Measurements from ENCODE around the gene LY6G5C. TPM values are rescaled to one million over a fixed set of nuclear protein-coding genes. Genes with fewer than 3 reads are reported as not detected.

LY6G5C gene
- total and polyA plus RNA-seq, 2 of the 13 experiments (the other 11 are each of a cell fraction or from before 2014, with no cell fraction given): 0.33 to 0.55 TPM

DNA sequence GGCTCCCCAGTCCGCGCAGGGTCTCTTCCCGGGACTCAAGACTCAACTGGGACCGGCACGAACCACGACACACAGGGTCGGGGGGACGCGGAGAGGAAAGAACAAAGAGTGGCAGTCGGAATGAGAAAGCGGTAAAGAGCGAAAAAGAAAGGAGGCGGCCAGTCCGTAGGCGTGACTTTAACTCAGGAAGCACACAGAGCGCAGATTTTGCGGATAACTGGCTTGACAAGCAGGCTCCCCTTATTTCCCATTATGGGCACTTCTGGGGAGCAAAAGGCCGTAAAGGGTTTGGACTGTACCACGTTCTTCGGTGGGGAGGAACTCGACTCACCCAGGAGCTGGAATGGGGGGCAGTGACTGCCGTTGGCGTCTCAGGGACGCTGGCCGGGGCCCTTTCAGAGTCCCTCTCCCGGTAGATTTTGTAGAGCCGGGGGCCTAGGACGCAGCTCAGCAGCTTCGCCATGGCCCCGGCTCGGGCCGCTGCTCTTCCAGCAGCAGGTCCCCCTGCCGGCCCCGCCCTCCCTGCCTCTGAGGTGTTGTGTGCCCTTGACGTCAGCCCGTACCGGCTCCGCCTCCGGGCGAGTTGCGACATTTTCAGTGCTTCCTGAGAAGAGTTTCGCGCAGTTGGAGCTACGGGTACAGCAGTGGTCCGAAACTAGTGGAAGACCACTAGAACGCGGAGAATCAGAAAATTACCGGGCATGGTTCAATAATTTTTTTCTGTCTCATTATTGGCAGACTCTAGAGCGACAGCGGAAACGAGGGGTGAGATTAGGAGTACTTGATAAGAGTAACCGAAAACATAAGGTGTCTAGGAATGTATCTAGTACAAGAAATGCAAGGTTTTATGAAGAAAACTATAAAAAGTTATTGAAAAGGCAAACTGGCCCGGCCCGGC, 22.2 kb upstream of the LY6G5C start, which contains the start of gene ABHD16A (continued):
- TF ChIP-seq ZBTB49 (CRISPR knock-in tag; IDR thresholded peaks at IDR 0.05; ENCODE audit: borderline replicate concordance) (peak; percentile 14; the same call in 1 of the 2 replicates), ZNF562 (CRISPR knock-in tag; IDR thresholded peaks at IDR 0.05; ENCODE audit: borderline replicate concordance) (no peak), ONECUT2 (CRISPR knock-in tag; IDR thresholded peaks at IDR 0.05) (0 out of 2 replicates have a peak, but pooled peaks have one; percentile 13), ZNF382 (CRISPR knock-in tag; IDR thresholded peaks at IDR 0.05; ENCODE audit: borderline replicate concordance) (no peak), NONO (IDR thresholded peaks at IDR 0.05) (no peak), NONO (CRISPR knock-in tag; conservative IDR thresholded peaks at IDR 0.05) (peak; percentile 94), ZFP41 (CRISPR knock-in tag; IDR thresholded peaks at IDR 0.05; ENCODE audit: borderline replicate concordance) (no peak), ZNF788 (CRISPR knock-in tag; IDR thresholded peaks at IDR 0.05; ENCODE audit: borderline replicate concordance) (peak; percentile 79; the same call in 1 of the 2 replicates), JUND (CRISPR knock-in tag; IDR thresholded peaks at IDR 0.05) (peak; percentile 53; the same call in 1 of the 2 replicates), NFE2L1 (CRISPR knock-in tag; IDR thresholded peaks at IDR 0.05; ENCODE audit: borderline replicate concordance) (no peak), KLF13 (CRISPR knock-in tag; IDR thresholded peaks at IDR 0.05) (no peak)
- TF ChIP-seq, protein P1, sequence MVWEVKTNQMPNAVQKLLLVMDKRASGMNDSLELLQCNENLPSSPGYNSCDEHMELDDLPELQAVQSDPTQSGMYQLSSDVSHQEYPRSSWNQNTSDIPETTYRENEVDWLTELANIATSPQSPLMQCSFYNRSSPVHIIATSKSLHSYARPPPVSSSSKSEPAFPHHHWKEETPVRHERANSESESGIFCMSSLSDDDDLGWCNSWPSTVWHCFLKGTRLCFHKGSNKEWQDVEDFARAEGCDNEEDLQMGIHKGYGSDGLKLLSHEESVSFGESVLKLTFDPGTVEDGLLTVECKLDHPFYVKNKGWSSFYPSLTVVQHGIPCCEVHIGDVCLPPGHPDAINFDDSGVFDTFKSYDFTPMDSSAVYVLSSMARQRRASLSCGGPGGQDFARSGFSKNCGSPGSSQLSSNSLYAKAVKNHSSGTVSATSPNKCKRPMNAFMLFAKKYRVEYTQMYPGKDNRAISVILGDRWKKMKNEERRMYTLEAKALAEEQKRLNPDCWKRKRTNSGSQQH (CRISPR knock-in tag; IDR thresholded peaks at IDR 0.05; ENCODE audit: low read depth): peak; percentile 67
- TF ChIP-seq, protein P2, sequence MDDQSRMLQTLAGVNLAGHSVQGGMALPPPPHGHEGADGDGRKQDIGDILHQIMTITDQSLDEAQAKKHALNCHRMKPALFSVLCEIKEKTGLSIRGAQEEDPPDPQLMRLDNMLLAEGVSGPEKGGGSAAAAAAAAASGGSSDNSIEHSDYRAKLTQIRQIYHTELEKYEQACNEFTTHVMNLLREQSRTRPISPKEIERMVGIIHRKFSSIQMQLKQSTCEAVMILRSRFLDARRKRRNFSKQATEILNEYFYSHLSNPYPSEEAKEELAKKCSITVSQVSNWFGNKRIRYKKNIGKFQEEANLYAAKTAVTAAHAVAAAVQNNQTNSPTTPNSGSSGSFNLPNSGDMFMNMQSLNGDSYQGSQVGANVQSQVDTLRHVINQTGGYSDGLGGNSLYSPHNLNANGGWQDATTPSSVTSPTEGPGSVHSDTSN (CRISPR knock-in tag; IDR thresholded peaks at IDR 0.05; ENCODE audit: borderline replicate concordance): no peak; the same call in 1 of the 2 replicates
- TF ChIP-seq, protein P3, sequence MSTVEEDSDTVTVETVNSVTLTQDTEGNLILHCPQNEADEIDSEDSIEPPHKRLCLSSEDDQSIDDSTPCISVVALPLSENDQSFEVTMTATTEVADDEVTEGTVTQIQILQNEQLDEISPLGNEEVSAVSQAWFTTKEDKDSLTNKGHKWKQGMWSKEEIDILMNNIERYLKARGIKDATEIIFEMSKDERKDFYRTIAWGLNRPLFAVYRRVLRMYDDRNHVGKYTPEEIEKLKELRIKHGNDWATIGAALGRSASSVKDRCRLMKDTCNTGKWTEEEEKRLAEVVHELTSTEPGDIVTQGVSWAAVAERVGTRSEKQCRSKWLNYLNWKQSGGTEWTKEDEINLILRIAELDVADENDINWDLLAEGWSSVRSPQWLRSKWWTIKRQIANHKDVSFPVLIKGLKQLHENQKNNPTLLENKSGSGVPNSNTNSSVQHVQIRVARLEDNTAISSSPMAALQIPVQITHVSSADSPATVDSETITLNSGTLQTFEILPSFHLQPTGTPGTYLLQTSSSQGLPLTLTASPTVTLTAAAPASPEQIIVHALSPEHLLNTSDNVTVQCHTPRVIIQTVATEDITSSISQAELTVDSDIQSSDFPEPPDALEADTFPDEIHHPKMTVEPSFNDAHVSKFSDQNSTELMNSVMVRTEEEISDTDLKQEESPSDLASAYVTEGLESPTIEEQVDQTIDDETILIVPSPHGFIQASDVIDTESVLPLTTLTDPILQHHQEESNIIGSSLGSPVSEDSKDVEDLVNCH (CRISPR knock-in tag; IDR thresholded peaks at IDR 0.05): no peak
- TF ChIP-seq, protein P4, sequence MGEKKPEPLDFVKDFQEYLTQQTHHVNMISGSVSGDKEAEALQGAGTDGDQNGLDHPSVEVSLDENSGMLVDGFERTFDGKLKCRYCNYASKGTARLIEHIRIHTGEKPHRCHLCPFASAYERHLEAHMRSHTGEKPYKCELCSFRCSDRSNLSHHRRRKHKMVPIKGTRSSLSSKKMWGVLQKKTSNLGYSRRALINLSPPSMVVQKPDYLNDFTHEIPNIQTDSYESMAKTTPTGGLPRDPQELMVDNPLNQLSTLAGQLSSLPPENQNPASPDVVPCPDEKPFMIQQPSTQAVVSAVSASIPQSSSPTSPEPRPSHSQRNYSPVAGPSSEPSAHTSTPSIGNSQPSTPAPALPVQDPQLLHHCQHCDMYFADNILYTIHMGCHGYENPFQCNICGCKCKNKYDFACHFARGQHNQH (CRISPR knock-in tag; IDR thresholded peaks at IDR 0.05): peak; percentile 90
- TF ChIP-seq, protein P5, sequence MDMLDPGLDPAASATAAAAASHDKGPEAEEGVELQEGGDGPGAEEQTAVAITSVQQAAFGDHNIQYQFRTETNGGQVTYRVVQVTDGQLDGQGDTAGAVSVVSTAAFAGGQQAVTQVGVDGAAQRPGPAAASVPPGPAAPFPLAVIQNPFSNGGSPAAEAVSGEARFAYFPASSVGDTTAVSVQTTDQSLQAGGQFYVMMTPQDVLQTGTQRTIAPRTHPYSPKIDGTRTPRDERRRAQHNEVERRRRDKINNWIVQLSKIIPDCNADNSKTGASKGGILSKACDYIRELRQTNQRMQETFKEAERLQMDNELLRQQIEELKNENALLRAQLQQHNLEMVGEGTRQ (IDR thresholded peaks at IDR 0.05; ENCODE audit: low read depth, low read length): no peak
- TF ChIP-seq, protein P5 (CRISPR knock-in tag; IDR thresholded peaks at IDR 0.05; ENCODE audit: borderline replicate concordance): no peak
